Measurements from ENCODE around the gene PLA2G4C.

PLA2G4C gene

DNA sequence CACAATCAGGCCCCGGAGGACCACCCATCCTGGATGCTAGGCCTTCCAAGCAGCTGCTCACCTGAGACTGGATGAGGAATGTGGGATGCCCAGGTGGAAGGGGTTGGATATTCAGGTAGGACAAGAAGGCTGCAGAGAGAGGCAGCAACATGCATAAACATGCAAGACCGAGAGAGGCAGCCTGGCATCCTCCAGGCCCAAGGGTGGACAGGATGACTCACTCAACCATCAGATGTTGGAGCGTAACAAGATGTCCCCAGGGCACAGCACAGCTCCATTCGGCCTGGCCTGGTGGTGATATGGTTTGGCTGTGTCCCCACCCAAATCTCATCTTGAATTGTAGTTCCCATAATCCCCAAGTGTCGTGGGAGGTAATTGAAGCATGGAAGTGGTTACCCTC lies 56.8 kb downstream of the PLA2G4C start:
- TF ChIP-seq FOXM1 (IDR thresholded peaks at IDR 0.05; ENCODE audit: borderline replicate concordance, low read depth) (no peak), EGR1 (IDR thresholded peaks at IDR 0.05) (no peak), CREB1 (IDR thresholded peaks at IDR 0.05; ENCODE audit: low read depth) (no peak), CEBPB (IDR thresholded peaks at IDR 0.05) (no peak), NFIC (IDR thresholded peaks at IDR 0.05) (no peak), ZBTB7A (IDR thresholded peaks at IDR 0.05; ENCODE audit: low read depth) (no peak), RAD21 (IDR thresholded peaks at IDR 0.05; ENCODE audit: low read depth) (no peak), YY1 (IDR thresholded peaks at IDR 0.05; ENCODE audit: low read depth) (no peak), EP300 (IDR thresholded peaks at IDR 0.05; ENCODE audit: borderline replicate concordance) (no peak), TCF12 (IDR thresholded peaks at IDR 0.05; ENCODE audit: low read depth) (no peak), TAF1 (IDR thresholded peaks at IDR 0.05; ENCODE audit: low read depth) (no peak)
- TF ChIP-seq, protein P1, sequence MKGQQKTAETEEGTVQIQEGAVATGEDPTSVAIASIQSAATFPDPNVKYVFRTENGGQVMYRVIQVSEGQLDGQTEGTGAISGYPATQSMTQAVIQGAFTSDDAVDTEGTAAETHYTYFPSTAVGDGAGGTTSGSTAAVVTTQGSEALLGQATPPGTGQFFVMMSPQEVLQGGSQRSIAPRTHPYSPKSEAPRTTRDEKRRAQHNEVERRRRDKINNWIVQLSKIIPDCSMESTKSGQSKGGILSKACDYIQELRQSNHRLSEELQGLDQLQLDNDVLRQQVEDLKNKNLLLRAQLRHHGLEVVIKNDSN (IDR thresholded peaks at IDR 0.05): no peak
- TF ChIP-seq, protein P2, sequence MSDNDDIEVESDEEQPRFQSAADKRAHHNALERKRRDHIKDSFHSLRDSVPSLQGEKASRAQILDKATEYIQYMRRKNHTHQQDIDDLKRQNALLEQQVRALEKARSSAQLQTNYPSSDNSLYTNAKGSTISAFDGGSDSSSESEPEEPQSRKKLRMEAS (IDR thresholded peaks at IDR 0.05): no peak
- TF ChIP-seq, protein P3, sequence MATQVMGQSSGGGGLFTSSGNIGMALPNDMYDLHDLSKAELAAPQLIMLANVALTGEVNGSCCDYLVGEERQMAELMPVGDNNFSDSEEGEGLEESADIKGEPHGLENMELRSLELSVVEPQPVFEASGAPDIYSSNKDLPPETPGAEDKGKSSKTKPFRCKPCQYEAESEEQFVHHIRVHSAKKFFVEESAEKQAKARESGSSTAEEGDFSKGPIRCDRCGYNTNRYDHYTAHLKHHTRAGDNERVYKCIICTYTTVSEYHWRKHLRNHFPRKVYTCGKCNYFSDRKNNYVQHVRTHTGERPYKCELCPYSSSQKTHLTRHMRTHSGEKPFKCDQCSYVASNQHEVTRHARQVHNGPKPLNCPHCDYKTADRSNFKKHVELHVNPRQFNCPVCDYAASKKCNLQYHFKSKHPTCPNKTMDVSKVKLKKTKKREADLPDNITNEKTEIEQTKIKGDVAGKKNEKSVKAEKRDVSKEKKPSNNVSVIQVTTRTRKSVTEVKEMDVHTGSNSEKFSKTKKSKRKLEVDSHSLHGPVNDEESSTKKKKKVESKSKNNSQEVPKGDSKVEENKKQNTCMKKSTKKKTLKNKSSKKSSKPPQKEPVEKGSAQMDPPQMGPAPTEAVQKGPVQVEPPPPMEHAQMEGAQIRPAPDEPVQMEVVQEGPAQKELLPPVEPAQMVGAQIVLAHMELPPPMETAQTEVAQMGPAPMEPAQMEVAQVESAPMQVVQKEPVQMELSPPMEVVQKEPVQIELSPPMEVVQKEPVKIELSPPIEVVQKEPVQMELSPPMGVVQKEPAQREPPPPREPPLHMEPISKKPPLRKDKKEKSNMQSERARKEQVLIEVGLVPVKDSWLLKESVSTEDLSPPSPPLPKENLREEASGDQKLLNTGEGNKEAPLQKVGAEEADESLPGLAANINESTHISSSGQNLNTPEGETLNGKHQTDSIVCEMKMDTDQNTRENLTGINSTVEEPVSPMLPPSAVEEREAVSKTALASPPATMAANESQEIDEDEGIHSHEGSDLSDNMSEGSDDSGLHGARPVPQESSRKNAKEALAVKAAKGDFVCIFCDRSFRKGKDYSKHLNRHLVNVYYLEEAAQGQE (IDR thresholded peaks at IDR 0.05; ENCODE audit: low read depth): no peak

DNA sequence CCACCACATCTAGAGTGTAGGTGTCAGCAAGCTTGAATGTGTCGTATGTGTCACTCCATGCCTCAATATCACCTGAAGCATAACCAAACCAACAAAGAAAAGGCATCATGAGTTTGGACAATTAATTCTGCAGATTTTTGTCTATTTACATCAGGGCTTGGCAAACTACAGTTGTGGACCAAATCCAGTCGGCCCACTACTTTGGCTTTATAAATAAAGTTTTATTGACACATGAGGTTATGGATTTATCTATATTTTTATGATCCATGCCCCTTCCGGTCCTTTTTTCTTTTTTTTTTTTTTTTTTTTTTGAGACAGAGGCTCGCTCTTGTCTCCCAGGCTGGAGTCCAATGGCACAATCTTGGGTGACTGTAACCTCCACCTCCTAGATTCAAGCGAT lies 57.5 kb downstream of the PLA2G4C start:
- no peak for TF ChIP-seq NFIC (IDR thresholded peaks at IDR 0.05)
- TF ChIP-seq, protein P1 (IDR thresholded peaks at IDR 0.05): no peak
- no peak for TF ChIP-seq RAD21 (IDR thresholded peaks at IDR 0.05; ENCODE audit: low read depth)

DNA sequence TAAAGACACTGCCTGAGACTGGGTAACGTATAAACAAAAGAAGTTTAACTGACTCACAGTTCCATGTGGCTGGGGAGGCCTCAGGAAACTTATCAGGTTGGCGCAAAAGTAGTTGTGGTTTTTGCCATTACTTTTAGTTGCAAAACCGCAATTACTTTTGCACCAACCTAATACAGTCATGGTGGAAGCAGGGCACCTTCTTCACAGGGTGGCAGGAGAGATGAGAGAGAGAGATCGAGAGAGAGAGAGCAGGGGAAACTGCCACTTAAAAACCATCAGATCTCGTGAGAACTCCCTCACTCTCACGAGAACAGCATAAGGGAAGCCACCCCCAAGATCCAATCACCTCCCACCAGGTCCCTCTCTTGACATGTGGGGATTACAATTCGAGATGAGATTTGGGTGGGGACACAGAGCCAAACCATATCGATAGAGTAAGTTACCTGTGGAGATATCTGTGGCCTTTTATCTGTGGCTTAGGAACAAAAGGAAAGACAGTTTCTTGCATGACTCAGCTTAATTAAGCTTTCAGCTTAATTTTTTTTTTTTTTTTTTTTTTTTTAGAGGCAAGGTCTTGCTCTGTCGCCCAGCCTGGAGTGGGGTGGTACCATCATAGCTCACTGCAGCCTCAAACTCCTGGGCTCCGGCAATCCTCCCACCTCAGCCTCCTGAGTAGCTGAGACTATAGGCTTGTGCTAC lies 59.1 kb downstream of the PLA2G4C start:
- TF ChIP-seq TCF12 (IDR thresholded peaks at IDR 0.05; ENCODE audit: low read depth): no peak
- TF ChIP-seq, protein P2 (IDR thresholded peaks at IDR 0.05): no peak
- TF ChIP-seq, protein P1 (IDR thresholded peaks at IDR 0.05): no peak
- TF ChIP-seq EGR1 (IDR thresholded peaks at IDR 0.05): no peak

DNA sequence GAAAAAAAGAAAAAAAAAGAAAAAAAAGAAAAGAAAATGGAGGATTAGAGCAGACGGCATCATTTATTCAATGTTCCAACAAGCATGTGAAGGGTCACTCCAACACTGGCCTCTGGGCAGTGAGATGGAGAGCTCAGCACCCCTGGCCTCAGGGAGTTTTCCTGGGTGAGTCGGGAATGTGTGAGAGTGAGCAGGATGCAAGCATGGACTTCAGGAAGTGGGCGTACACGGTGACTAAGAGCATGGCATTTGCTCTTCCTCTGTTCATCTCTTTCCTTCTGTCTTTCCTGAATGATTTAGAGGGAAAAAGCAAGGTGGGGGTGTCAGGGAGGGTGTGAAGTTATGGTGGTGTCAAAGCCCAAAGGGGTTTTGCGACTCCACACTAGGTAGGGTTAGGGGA lies 66.1 kb downstream of the PLA2G4C start:
- TF ChIP-seq, protein P3 (IDR thresholded peaks at IDR 0.05; ENCODE audit: low read depth): no peak
- TF ChIP-seq RAD21 (IDR thresholded peaks at IDR 0.05; ENCODE audit: low read depth) (no peak), FOXM1 (IDR thresholded peaks at IDR 0.05; ENCODE audit: borderline replicate concordance, low read depth) (no peak), TAF1 (IDR thresholded peaks at IDR 0.05; ENCODE audit: low read depth) (no peak), ZBTB7A (IDR thresholded peaks at IDR 0.05; ENCODE audit: low read depth) (no peak), TCF12 (IDR thresholded peaks at IDR 0.05; ENCODE audit: low read depth) (no peak), NFIC (IDR thresholded peaks at IDR 0.05) (no peak), CREB1 (IDR thresholded peaks at IDR 0.05; ENCODE audit: low read depth) (no peak), YY1 (IDR thresholded peaks at IDR 0.05; ENCODE audit: low read depth) (no peak)

DNA sequence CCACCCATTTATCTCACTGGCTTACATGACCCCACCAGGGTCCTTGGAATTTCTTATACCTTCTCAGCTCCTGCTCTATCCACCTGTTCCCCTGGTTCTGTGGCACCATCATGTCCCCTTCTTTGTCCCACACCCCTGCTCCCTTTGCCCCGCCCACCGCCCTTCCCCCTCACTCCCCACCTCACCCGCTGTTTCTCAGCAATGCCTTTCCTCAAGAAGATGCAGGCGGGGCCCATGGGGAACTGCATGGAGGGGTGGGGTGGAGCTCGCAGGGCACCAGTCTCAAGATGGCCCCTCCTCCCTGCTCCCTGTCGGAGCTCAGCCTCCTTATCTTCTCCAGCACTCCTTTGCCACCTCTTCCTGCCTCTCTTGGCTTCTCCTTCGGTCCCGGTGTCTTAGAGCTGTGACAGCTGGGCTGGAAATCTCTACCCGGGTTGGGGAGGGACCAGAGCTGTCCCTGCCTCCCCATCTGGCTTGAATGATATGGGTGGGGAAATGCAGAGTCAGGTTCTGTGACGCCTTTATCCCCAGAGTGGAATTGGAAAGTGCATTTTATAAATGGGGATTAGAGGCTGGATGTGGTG lies 66.8 kb downstream of the PLA2G4C start, which contains the start of gene CABP5:
Gene CABP5 (minus strand): TSS at position 405 of the 584 bp plus-strand sequence. CDS start 157 bp downstream, at position 248.
- TF ChIP-seq CREB1 (IDR thresholded peaks at IDR 0.05; ENCODE audit: low read depth) (no peak), TCF12 (IDR thresholded peaks at IDR 0.05; ENCODE audit: low read depth) (no peak), EP300 (IDR thresholded peaks at IDR 0.05; ENCODE audit: borderline replicate concordance) (no peak), YY1 (IDR thresholded peaks at IDR 0.05; ENCODE audit: low read depth) (no peak), NFIC (IDR thresholded peaks at IDR 0.05) (no peak), FOXM1 (IDR thresholded peaks at IDR 0.05; ENCODE audit: borderline replicate concordance, low read depth) (no peak), EGR1 (IDR thresholded peaks at IDR 0.05) (no peak)
- TF ChIP-seq, protein P1 (IDR thresholded peaks at IDR 0.05): no peak
- TF ChIP-seq, protein P2 (IDR thresholded peaks at IDR 0.05): no peak
